Measurements from ENCODE around the gene SCGB3A2. TPM values are rescaled to one million over a fixed set of nuclear protein-coding genes. Genes with fewer than 3 reads are reported as not detected.

SCGB3A2 gene
- total and polyA plus RNA-seq, 2 donors (not counting 3 experiments of a cell fraction or from before 2014, with no cell fraction given) = not detected

- no peaks in the 10 kb centered on the region for H3K9me3 ChIP-seq (replicated peaks; ENCODE audit: control insufficient read depth, insufficient read depth, low read length)
Measured at GRCh38 chr5:147887026-147887627, 8.6 kb downstream of the SCGB3A2 start.

More at GRCh38 chr5:147887026-147887627, 8.6 kb downstream of the SCGB3A2 start:
- H3K4me2 ChIP-seq (ENCODE audit: insufficient read depth, low read length) = no peak overlapping the region
- no peak overlapping the region for H2AFZ ChIP-seq (ENCODE audit: low read depth, low read length)
- TF ChIP-seq POLR2A (IDR thresholded peaks at IDR 0.05; ENCODE audit: low read depth, low read length) = no peak
- no peak for TF ChIP-seq FOS (IDR thresholded peaks at IDR 0.05; ENCODE audit: borderline replicate concordance, insufficient read depth, low read length)
- no peak for TF ChIP-seq MAX (IDR thresholded peaks at IDR 0.05; ENCODE audit: insufficient read depth, insufficient read length)
- TF ChIP-seq CTCF (IDR thresholded peaks at IDR 0.05; ENCODE audit: extremely low read depth in 1 of 2, insufficient read depth in 1 of 2, low read depth in 1 of 2, low read length in 2 of 2) = peak; percentile 37 to 39
- TF ChIP-seq MYC (IDR thresholded peaks at IDR 0.05; ENCODE audit: low read depth, low read length) = no peak
- TF ChIP-seq EZH2 (IDR thresholded peaks at IDR 0.05; ENCODE audit: borderline replicate concordance, low read depth, low read length, severe bottlenecking) = no peak
- no TSS peak for BruUV-seq (replicated peaks)
- H3K4me1 ChIP-seq (ENCODE audit: control insufficient read depth, extremely low read depth, insufficient read depth, low read length) = peaks cover 2% of the 10 kb centered on the region
- no peak overlapping the region for H3K27ac ChIP-seq (ENCODE audit: insufficient read depth, low read depth, low read length)
- H3K79me2 ChIP-seq (ENCODE audit: control insufficient read depth, insufficient read depth, low read length) = no peaks in the 10 kb centered on the region
- H3K36me3 ChIP-seq (ENCODE audit: control insufficient read depth in 2 of 2, extremely low read depth in 1 of 2, insufficient read depth in 2 of 2, low read length in 2 of 2) = no peaks in the 10 kb centered on the region
- FAIRE-seq = no peak
- H3K9ac ChIP-seq (replicated peaks; ENCODE audit: extremely low read depth, insufficient read depth, low read length) = no peak overlapping the region
- DNase-seq (ENCODE audit: low read depth, low spot score) = peak; percentile 67
- no peak overlapping the region for H3K4me3 ChIP-seq (replicated peaks in 1 of 3; ENCODE audit: insufficient read depth in 1 of 3, low read depth in 1 of 3, low read length in 3 of 3)
- no peaks in the 10 kb centered on the region for H3K9me1 ChIP-seq (replicated peaks; ENCODE audit: control insufficient read depth, extremely low read depth, insufficient read depth, low read length)
- H3K27me3 ChIP-seq (ENCODE audit: control insufficient read depth in 2 of 2, insufficient read depth in 2 of 2, low read length in 2 of 2) = no peaks in the 10 kb centered on the region
- POLR2A ChIA-PET = no interaction called here
- CTCF ChIA-PET = interaction anchor here (0.6 to 6.0 kb wide), 30 partner anchors 9 to 844 kb away, joined by 3 to 183 read pairs (median 4); partner anchors contain the start of gene C5orf46
- dilution Hi-C loops (cut with MboI; ENCODE audit: extremely low pct_ligation_motif_present, low sequenced_read_pairs) = no loop called here
- intact Hi-C loops (cut with micrococcal nuclease) = loop anchor here (1.0 to 2.0 kb wide), 3 partner anchors 30 to 234 kb away; no protein-coding TSS in a partner anchor
- H4K20me1 ChIP-seq (replicated peaks; ENCODE audit: control insufficient read depth, extremely low read depth, insufficient read depth, low read length) = no peaks in the 10 kb centered on the region
